HCT116 (cell line): ENCODE results near the gene PSME3IP1.

ENCODE experiments used
- CTCF ChIP-seq, 3 experiments: fragments of 200-600 bp in 1 of 3; sonication (generic) in 1 of 3; IDR thresholded peaks in 2 of 3; conservative IDR thresholded peaks in 1 of 3; 2 replicates each; pipeline ENCODE4 v1.5.1; 2012 to 2017; ENCODE audit warnings: low read depth in 2 of 3, low read length in 2 of 3, antibody characterized with exemption in 1 of 3, borderline replicate concordance in 1 of 3, control low read depth in 1 of 3, mild to moderate bottlenecking in 1 of 3, mixed read lengths in 1 of 3, mixed run types in 1 of 3, moderate library complexity in 1 of 3; ENCODE audit not compliant: insufficient read depth in 1 of 3
- EGR1 ChIP-seq: IDR thresholded peaks from 2 replicates; pipeline ENCODE4 v1.6.1; 2012; ENCODE audit warnings: low read depth
- EZH2 ChIP-seq: fragments of 200-600 bp; sonication (generic); IDR thresholded peaks from 2 replicates; pipeline ENCODE4 v1.6.1; 2017; ENCODE audit warnings: antibody characterized with exemption, mixed run types
- EZH2phosphoT487 ChIP-seq: fragments of 200-600 bp; IDR thresholded peaks from 2 replicates; pipeline ENCODE4 v1.6.1; 2018; ENCODE audit warnings: antibody characterized with exemption, borderline replicate concordance
- POLR2AphosphoS5 ChIP-seq: IDR thresholded peaks from 2 replicates; pipeline ENCODE4 v1.6.1; 2011; ENCODE audit warnings: mild to moderate bottlenecking, low read depth, low read length, moderate library complexity
- SRF ChIP-seq: IDR thresholded peaks from 2 replicates; pipeline ENCODE4 v1.6.1; 2012; ENCODE audit warnings: low read depth
- TF ChIP-seq, protein P1 (sequence below): IDR thresholded peaks from 2 replicates; pipeline ENCODE4 v1.6.1; 2012

GRCh38 chr16:57188711-57189002 lies 2.8 kb upstream of the PSME3IP1 start:
- TF ChIP-seq, protein P1, sequence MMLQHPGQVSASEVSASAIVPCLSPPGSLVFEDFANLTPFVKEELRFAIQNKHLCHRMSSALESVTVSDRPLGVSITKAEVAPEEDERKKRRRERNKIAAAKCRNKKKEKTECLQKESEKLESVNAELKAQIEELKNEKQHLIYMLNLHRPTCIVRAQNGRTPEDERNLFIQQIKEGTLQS, result no peak
- TF ChIP-seq SRF, result no peak
- no peak for TF ChIP-seq CTCF (IDR thresholded peaks at IDR 0.05 in 2 of 3, conservative IDR thresholded peaks at IDR 0.05 in 1 of 3; ENCODE audit: borderline replicate concordance in 1 of 3, insufficient read depth in 1 of 3, low read depth in 2 of 3, low read length in 2 of 3)
- no peak for TF ChIP-seq EGR1
- TF ChIP-seq EZH2, result no peak
- no peak for TF ChIP-seq POLR2AphosphoS5
- no peak for TF ChIP-seq EZH2phosphoT487
